GM06990 (cell line): ENCODE data around the gene RCL1.

Experiments used
- DNase-seq: peaks from one replicate; pipeline ENCODE4 v3.0.0-alpha.2; 2011; ENCODE audit not compliant: insufficient read length; ENCODE audit errors: extremely low read depth
- H3K27me3 ChIP-seq: replicated peaks from 2 replicates; pipeline ENCODE4 v1.6.0; 2011; ENCODE audit warnings: low read length; ENCODE audit not compliant: control insufficient read depth, insufficient read depth
- H3K36me3 ChIP-seq: 2 replicates; pipeline ENCODE4 v1.5.1; 2011; ENCODE audit warnings: low read length; ENCODE audit not compliant: control insufficient read depth, insufficient read depth
- H3K4me3 ChIP-seq: replicated peaks from 2 replicates; pipeline ENCODE4 v1.5.1; 2011; ENCODE audit warnings: low read depth, mild to moderate bottlenecking, control low read depth, low read length
- CTCF ChIP-seq: IDR thresholded peaks from 2 replicates; pipeline ENCODE4 v1.5.1; 2011; ENCODE audit warnings: low read length, control low read depth, mild to moderate bottlenecking, inconsistent platforms; ENCODE audit not compliant: insufficient read depth, poor library complexity, severe bottlenecking

RCL1 gene

DNA sequence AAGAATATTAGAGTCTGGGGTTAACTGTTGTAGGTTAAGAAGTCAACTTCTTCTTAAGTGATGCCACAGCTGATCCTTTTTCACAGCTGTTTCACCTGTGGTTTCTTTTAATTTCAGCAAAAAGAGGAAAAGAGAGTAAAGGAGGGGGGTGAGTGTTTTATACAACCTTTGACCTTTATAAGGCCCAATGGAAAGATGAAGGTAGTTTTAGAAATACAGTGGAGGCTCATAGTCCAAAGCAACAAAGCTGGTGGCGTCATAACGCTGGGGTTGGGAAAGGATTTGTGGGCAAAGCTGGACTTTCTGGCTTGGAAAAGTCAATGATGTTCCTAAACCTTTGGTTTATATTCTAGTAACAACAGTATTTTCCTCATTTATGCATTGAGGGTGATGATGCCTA is 49.5 kb downstream of the RCL1 start:
- H3K36me3 ChIP-seq, result peaks cover 8% of the 10 kb centered on the region
- DNase-seq, result no peak
- TF ChIP-seq CTCF, result no peak
- no peak overlapping the region for H3K4me3 ChIP-seq
- no peaks in the 10 kb centered on the region for H3K27me3 ChIP-seq

DNA sequence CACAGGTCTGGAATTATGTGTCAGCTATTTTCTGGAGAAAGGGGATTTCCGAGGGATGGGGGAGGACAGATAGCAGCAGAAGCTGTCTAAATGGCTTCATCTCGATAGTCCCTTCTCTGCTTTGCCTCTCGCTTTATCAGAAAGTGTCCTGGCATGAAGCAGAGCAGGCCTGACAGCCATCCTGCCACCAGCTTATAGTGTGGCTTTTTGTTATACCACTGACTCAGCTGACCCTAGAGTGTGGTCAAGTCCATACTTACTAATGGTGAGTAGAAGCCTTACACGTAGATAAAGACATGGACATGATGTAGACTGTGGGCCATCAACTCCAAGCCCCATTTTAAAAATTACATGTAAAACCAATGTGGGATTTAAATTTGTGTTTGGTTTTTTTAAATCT is 50.0 kb downstream of the RCL1 start:
- DNase-seq, result no peak
- no peaks in the 10 kb centered on the region for H3K27me3 ChIP-seq
- H3K4me3 ChIP-seq, result no peak overlapping the region
- peaks cover 10% of the 10 kb centered on the region for H3K36me3 ChIP-seq
- TF ChIP-seq CTCF, result no peak

DNA sequence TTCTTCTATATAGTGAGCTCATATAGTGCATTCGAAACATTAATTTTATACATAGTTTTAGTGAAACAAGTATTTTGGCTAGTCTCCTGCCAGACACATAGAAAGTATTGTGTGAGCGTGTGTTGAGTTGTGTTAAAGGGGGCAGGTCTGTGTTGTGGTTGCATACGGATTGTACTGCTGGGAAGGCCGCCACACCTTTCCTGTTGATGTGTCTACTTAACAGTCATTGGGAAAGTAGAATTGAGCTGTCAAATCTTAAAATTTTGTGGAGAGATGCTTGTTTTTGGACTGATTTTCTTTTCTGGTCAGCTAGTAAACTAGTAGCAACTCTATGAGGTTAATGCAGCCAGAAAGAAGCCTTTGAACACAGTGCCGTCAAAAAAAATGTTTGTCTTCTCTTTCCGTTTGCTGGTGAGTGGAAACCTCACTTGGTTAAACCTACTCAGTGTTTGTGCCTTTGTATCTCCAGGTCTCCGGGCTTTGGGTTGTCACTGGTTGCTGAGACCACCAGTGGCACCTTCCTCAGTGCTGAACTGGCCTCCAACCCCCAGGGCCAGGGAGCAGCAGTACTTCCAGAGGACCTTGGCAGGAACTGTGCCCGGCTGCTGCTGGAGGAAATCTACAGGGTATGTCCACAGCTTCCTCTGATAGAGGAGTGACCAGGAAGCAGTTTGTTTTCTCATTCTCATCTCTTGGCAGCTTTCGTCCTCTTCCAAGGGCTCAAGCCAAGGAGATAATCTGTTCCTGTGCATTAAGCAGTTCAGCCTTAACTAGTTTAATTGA is 51.5 kb downstream of the RCL1 start:
- no peak for TF ChIP-seq CTCF
- H3K27me3 ChIP-seq, result no peaks in the 10 kb centered on the region
- H3K4me3 ChIP-seq, result no peak overlapping the region
- DNase-seq, result no peak
- H3K36me3 ChIP-seq, result peaks cover 10% of the 10 kb centered on the region

GRCh38 chr9:4849369-4849768 is 56.6 kb downstream of the RCL1 start:
- peaks cover 11% of the 10 kb centered on the region for H3K36me3 ChIP-seq
- DNase-seq, result no peak

DNA sequence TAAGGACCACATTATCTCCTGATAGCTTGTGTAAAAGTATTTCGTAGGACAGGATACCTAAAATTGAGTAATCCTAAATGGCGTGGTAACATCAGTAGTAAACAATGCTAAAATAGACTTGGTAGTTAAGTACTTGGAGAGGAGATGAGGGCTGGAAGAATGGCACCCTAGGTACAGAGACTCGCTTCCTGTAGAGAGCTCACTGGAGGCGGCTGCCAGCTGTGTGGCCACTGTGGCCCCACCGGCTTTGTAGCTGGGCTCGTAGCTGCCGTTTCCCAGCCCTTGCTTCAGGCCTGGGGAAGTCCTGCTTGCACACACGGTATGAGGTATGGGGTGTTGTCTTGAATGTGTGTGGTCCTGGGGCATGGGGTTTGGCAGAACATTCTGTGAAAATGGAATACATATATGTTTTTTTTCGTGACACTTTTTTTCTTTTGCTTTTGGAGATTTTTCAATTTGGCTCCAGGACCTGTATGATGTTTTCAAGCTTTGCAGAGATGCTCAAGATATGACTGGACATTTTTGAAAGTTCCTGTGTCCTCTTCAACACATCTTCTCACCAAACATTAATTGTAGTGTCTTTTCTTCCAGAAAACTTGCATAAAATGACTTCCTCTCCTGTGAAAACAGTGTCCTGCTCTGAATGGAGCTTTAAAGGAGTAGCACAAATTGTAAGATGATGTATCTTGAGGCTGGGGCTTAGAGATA is 58.0 kb downstream of the RCL1 start:
- no peak for TF ChIP-seq CTCF
- H3K27me3 ChIP-seq, result no peaks in the 10 kb centered on the region
- DNase-seq, result no peak
- no peak overlapping the region for H3K4me3 ChIP-seq
- peaks cover 8% of the 10 kb centered on the region for H3K36me3 ChIP-seq

More at GRCh38 chr9:4849369-4849768, 56.6 kb downstream of the RCL1 start:
- Histone ChIP-seq H3K4me3 (no peak overlapping the region), H3K27me3 (no peaks in the 10 kb centered on the region)
- no peak for TF ChIP-seq CTCF

- DNase-seq, result no peak
- H3K27me3 ChIP-seq, result no peaks in the 10 kb centered on the region
- H3K36me3 ChIP-seq, result peaks cover 8% of the 10 kb centered on the region
- TF ChIP-seq CTCF, result no peak
- no peak overlapping the region for H3K4me3 ChIP-seq
Measured at GRCh38 chr9:4852419-4852818, 59.7 kb downstream of the RCL1 start.
